HG03571 (cell line): ENCODE data around the gene VPS13D.
"Not testable (repeated sequence)": the region's sequence is repeated elsewhere in the genome, so short reads cannot be mapped to it uniquely, and the experiment has no call there.

Experiments
- ATAC-seq: cut with Tn5 transposase; IDR thresholded peaks from one replicate; pipeline ENCODE4 v1.9.1; 2021; ENCODE audit not compliant: unreplicated experiment

The VPS13D gene

GRCh38 chr1:12444329-12444841 is 214.6 kb downstream of the VPS13D start:
- no peak for ATAC-seq

GRCh38 chr1:12445257-12445656 is 215.4 kb downstream of the VPS13D start:
- no peak for ATAC-seq

GRCh38 chr1:12446593-12446992 is 216.8 kb downstream of the VPS13D start:
- ATAC-seq, result no peak

- no peak for ATAC-seq
Observed at GRCh38 chr1:12447307-12447706, 217.5 kb downstream of the VPS13D start.

GRCh38 chr1:12447849-12448312 is 218.1 kb downstream of the VPS13D start:
- no peak for ATAC-seq

GRCh38 chr1:12448746-12449177 is 218.9 kb downstream of the VPS13D start:
- no peak for ATAC-seq

- no peak for ATAC-seq
Observed at GRCh38 chr1:12450090-12450755, 220.4 kb downstream of the VPS13D start.

- ATAC-seq, result no peak
Observed at GRCh38 chr1:12450756-12451559, 221.1 kb downstream of the VPS13D start.

GRCh38 chr1:12451560-12451900 is 221.7 kb downstream of the VPS13D start:
- no peak for ATAC-seq

- ATAC-seq, result no peak
Observed at GRCh38 chr1:12452262-12452661, 222.4 kb downstream of the VPS13D start.

- no peak for ATAC-seq
Observed at GRCh38 chr1:12453400-12454343, 223.8 kb downstream of the VPS13D start.

GRCh38 chr1:12454406-12455391 is 224.9 kb downstream of the VPS13D start:
- no peak for ATAC-seq

GRCh38 chr1:12456081-12456480 is 226.3 kb downstream of the VPS13D start:
- ATAC-seq, result not testable (repeated sequence)

GRCh38 chr1:12456979-12457378 is 227.1 kb downstream of the VPS13D start:
- ATAC-seq, result no peak

- no peak for ATAC-seq
Observed at GRCh38 chr1:12457771-12458170, 227.9 kb downstream of the VPS13D start.

- ATAC-seq, result no peak
Observed at GRCh38 chr1:12458571-12458970, 228.7 kb downstream of the VPS13D start.

GRCh38 chr1:12460121-12460520 is 230.3 kb downstream of the VPS13D start:
- no peak for ATAC-seq

- ATAC-seq, result no peak
Observed at GRCh38 chr1:12460911-12461621, 231.2 kb downstream of the VPS13D start.

GRCh38 chr1:12461754-12462153 is 231.9 kb downstream of the VPS13D start:
- no peak for ATAC-seq
